Inferior parietal cortex (tissue), 1 donor: ENCODE measurements around the gene NUB1.
"Not testable (repeated sequence)": the region's sequence is repeated elsewhere in the genome, so short reads cannot be mapped to it uniquely, and the experiment has no call there.

ENCODE experiments used
- DNase-seq: peaks from one replicate; pipeline ENCODE4 v3.0.0-alpha.2; 2016; ENCODE audit errors: extremely low spot score

The NUB1 gene

GRCh38 chr7:151341357-151342101 lies at the start of gene NUB1:
NUB1 (plus strand) TSS chr7:151341812; CDS start chr7:151345350, 3,538 bp downstream.
- DNase-seq: peak; percentile 87

GRCh38 chr7:151292850-151293249 lies 48.8 kb upstream of the NUB1 start:
- no peak for DNase-seq

- no peak for DNase-seq
These were observed 45.2 kb upstream of the NUB1 start for GRCh38 chr7:151296202-151296992.

GRCh38 chr7:151298765-151299164 lies 42.8 kb upstream of the NUB1 start:
- no peak for DNase-seq

GRCh38 chr7:151299530-151299929 lies 42.1 kb upstream of the NUB1 start:
- DNase-seq: no peak

- DNase-seq: no peak
These were observed 41.5 kb upstream of the NUB1 start for GRCh38 chr7:151299940-151300645.

- no peak for DNase-seq
These were observed 39.8 kb upstream of the NUB1 start for GRCh38 chr7:151301471-151302462.

- not testable (repeated sequence) for DNase-seq
These were observed 37.4 kb upstream of the NUB1 start for GRCh38 chr7:151304251-151304650.

- DNase-seq: no peak
These were observed 36.8 kb upstream of the NUB1 start for GRCh38 chr7:151304856-151305255.

- no peak for DNase-seq
These were observed 35.2 kb upstream of the NUB1 start for GRCh38 chr7:151306374-151306773.

GRCh38 chr7:151306860-151307259 lies 34.8 kb upstream of the NUB1 start:
- DNase-seq: no peak

GRCh38 chr7:151307536-151307935 lies 34.1 kb upstream of the NUB1 start:
- no peak for DNase-seq

- DNase-seq: no peak
These were observed 33.4 kb upstream of the NUB1 start for GRCh38 chr7:151308256-151308655.

- no peak for DNase-seq
These were observed 32.8 kb upstream of the NUB1 start for GRCh38 chr7:151308791-151309190.

GRCh38 chr7:151309311-151309710 lies 32.3 kb upstream of the NUB1 start:
- DNase-seq: no peak

GRCh38 chr7:151310578-151310977 lies 31.0 kb upstream of the NUB1 start:
- DNase-seq: peak; percentile 4

GRCh38 chr7:151311294-151311864 lies 30.2 kb upstream of the NUB1 start:
- no peak for DNase-seq

- DNase-seq: no peak
These were observed 29.3 kb upstream of the NUB1 start for GRCh38 chr7:151312356-151312755.

GRCh38 chr7:151312831-151313809 lies 28.5 kb upstream of the NUB1 start:
- no peak for DNase-seq

- peak; percentile 22 for DNase-seq
These were observed 27.8 kb upstream of the NUB1 start for GRCh38 chr7:151313857-151314256.
